Erythroblast (primary cell): ENCODE results near the gene EIF4A3.

Source experiments
- DNase-seq, 2 experiments: peaks; one replicate each; lab custom pipeline; 2025; lab: John Stamatoyannopoulos, UW
- GATA1 ChIP-seq: IDR thresholded peaks from 2 replicates; pipeline ENCODE4 v1.6.1; 2011; ENCODE audit warnings: low read depth, mild to moderate bottlenecking, control low read depth, low read length, moderate library complexity
- POLR2A ChIP-seq: IDR thresholded peaks from 2 replicates; pipeline ENCODE4 v1.6.1; 2011; ENCODE audit warnings: mild to moderate bottlenecking, low read length

The EIF4A3 gene

DNA sequence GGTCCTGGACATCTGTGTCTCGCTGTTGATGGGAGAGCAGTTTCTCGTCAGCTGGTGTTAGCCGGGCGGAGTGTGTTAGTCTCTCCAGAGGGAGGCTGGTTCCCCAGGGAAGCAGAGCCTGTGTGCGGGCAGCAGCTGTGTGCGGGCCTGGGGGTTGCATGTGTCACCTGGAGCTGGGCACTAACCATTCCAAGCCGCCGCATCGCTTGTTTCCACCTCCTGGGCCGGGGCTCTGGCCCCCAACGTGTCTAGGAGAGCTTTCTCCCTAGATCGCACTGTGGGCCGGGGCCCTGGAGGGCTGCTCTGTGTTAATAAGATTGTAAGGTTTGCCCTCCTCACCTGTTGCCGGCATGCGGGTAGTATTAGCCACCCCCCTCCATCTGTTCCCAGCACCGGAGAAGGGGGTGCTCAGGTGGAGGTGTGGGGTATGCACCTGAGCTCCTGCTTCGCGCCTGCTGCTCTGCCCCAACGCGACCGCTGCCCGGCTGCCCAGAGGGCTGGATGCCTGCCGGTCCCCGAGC, 27.6 kb downstream of the EIF4A3 start:
- no peak for DNase-seq
- no peak for TF ChIP-seq POLR2A
- TF ChIP-seq GATA1, result no peak

DNA sequence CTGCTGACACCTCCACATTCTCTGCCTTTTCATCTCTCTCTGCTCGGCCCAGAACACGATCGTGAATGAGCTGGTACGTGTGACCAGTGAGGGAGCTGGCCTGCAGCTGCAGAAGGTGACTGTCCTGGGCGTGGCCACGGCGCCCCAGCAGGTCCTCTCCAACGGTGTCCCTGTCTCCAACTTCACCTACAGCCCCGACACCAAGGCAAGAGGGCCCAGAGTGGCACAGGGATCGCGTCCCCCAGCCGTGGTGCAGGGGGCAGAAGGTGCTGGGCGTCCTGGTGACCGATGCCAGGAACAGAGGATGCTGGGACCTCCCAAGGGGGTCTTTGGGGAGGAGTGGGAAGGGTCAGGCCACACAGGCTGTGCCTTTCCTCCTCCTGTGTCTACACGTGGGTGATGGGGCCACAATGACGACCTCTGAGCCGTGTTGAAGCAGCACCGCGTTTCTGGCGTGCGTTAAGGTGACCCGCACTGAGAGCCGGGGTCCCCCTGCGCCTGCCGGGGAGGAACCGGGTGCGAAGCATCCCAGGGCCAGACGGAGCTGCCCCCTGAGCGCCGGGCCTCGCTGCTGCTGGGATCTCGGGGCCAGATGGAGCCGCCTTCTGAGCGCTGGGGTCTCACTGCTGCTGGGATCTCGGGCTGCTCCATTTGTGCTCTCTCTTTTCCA, 28.2 kb downstream of the EIF4A3 start:
- TF ChIP-seq GATA1, result no peak
- TF ChIP-seq POLR2A, result no peak
- DNase-seq, result no peak

GRCh38 chr17:80117491-80118401, 29.2 kb downstream of the EIF4A3 start:
- TF ChIP-seq GATA1 (no peak), POLR2A (no peak)
- no peak for DNase-seq

GRCh38 chr17:80116921-80117380, 30.0 kb downstream of the EIF4A3 start:
- TF ChIP-seq GATA1 (no peak), POLR2A (no peak)
- no peak for DNase-seq

DNA sequence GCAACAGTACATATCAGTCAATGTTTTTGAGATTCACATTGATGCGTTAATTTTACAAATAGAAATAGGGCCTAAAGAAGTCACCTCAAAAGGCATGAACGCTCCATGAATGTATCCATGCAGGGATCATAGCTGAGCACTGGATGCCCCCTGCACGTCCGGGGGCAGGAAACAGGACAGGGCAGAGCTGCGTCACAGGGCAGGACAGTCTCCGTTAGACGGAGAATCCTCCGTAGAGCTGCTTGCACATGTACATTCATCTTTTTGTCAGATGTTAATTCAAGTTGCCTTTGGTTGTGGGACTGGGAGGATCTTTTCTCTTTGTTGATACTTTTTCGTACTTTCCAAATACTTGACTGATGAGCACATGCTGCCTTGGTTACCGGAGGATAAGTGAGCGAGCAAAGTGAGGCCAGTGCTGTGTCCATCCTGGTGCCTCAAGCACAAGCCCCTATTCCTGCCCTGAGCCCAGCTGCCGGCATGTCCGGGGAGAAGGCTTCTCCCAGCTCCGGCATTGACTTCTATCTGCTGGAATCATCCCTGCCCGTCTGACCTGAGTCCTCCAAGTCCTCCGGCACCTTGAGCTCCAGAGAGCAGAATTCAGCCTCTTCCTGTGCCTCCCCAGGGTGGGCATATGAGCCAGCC, 30.5 kb downstream of the EIF4A3 start:
- TF ChIP-seq GATA1 (no peak), POLR2A (no peak)
- DNase-seq, result no peak

- no peak for DNase-seq
- TF ChIP-seq GATA1, result no peak
- TF ChIP-seq POLR2A, result no peak
Measured at GRCh38 chr17:80115159-80115558, 31.8 kb downstream of the EIF4A3 start.

GRCh38 chr17:80114758-80115157, 32.2 kb downstream of the EIF4A3 start:
- DNase-seq, result no peak
- TF ChIP-seq POLR2A, result no peak
- no peak for TF ChIP-seq GATA1

GRCh38 chr17:80113033-80113484, 33.9 kb downstream of the EIF4A3 start:
- TF ChIP-seq POLR2A (no peak), GATA1 (no peak)
- DNase-seq, result no peak

GRCh38 chr17:80112471-80113032, 34.4 kb downstream of the EIF4A3 start:
- TF ChIP-seq GATA1 (no peak), POLR2A (no peak)
- DNase-seq, result no peak

DNA sequence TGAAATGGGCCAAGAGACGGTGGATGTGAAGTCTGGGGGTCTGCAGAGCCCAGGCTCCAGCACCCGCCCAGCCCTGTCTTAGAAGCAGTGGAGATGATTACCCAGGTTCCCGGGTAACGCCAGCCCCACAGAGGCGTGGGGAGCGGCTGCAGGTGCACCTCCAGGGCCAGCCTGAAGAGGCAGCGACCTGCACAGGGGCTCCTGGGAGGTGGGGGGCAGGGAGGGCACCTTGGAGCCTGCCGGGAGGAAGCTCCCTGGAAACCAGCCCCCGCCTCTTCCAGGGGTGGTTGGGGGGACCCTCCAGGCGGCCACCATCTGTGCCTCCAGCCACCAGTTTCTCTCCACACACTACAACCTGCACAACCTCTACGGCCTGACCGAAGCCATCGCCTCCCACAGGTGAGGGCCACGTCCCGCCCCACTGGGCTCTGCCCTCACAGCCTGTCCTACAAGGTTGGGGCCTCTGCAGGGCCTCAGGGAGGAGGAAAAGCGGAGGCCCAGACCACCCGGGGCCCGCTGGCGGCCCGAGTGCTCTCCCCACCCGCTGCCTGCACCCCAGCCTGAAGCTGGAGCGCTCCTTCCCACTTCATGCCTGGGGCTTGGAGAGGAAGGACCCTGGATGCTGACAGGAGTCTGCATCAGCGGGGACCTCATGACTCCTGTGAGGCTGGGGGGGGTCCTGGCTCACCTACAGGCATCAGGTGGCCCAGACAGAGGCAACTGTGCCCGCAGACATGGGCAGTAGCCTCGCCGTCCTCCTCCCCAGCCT, 35.0 kb downstream of the EIF4A3 start:
- no peak for DNase-seq
- TF ChIP-seq POLR2A, result no peak
- no peak for TF ChIP-seq GATA1

DNA sequence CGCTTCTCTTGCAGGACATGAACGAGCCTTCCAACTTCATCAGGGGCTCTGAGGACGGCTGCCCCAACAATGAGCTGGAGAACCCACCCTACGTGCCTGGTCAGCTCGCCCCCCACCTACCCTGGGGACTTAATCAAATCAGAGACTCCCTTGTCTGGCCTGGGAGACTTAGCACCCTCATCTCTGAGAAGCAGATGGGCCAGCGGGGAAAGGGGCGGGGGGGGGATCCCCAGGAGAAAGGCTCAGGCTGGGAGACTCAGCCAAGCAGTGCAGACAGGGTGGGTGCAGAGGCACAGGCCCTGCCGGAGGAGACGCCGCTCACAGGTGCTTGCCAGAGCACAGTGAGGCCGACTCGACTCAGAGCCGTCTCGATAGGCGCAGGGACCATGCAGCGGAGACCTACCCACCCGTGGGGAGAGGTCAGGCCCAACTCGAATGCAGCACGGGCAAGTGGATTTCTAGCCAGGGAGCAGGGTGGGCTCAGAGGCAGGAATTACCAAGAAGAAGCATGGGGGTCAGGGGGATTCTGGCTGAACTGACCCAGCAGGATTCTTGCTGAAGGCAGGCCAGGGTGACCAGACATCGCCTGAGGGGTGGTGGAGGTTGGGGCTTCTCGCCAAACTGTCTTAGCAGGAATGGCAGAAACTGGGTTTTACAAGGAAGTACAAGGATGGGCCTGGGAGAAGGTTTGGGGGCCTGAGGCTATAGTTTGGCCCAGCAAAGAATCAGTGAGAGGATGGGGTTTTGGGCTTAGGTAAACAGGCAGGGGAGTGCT, 35.8 kb downstream of the EIF4A3 start:
- TF ChIP-seq GATA1 (no peak), POLR2A (no peak)
- DNase-seq, result no peak

GRCh38 chr17:80110447-80110812, 36.5 kb downstream of the EIF4A3 start:
- TF ChIP-seq POLR2A (no peak), GATA1 (no peak)
- DNase-seq, result no peak
